Measurements from ENCODE around the gene DLD. TPM values are rescaled to one million over a fixed set of nuclear protein-coding genes. Genes with fewer than 3 reads are reported as not detected.

DLD gene
- total and polyA plus RNA-seq, 2 of the 13 experiments (the other 11 are each of a cell fraction or from before 2014, with no cell fraction given), result 56.8 to 95.2 TPM

- TF ChIP-seq PRPF4 (IDR thresholded peaks at IDR 0.05; ENCODE audit: low read depth, low read length, poor library complexity, severe bottlenecking), result no peak
- no peak for TF ChIP-seq ZNF556 (CRISPR knock-in tag; IDR thresholded peaks at IDR 0.05; ENCODE audit: borderline replicate concordance)
- TF ChIP-seq RELA (CRISPR knock-in tag; IDR thresholded peaks at IDR 0.05), result no peak
- TF ChIP-seq, protein P1, sequence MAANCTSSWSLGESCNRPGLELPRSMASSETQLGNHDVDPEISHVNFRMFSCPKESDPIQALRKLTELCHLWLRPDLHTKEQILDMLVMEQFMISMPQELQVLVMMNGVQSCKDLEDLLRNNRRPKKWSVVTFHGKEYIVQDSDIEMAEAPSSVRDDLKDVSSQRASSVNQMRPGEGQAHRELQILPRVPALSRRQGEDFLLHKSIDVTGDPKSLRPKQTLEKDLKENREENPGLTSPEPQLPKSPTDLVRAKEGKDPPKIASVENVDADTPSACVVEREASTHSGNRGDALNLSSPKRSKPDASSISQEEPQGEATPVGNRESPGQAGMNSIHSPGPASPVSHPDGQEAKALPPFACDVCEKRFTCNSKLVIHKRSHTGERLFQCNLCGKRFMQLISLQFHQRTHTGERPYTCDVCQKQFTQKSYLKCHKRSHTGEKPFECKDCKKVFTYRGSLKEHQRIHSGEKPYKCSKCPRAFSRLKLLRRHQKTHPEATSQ (CRISPR knock-in tag; IDR thresholded peaks at IDR 0.05; ENCODE audit: borderline replicate concordance), result no peak
- no peak for TF ChIP-seq REL (CRISPR knock-in tag; conservative IDR thresholded peaks at IDR 0.05)
- TF ChIP-seq, protein P2, sequence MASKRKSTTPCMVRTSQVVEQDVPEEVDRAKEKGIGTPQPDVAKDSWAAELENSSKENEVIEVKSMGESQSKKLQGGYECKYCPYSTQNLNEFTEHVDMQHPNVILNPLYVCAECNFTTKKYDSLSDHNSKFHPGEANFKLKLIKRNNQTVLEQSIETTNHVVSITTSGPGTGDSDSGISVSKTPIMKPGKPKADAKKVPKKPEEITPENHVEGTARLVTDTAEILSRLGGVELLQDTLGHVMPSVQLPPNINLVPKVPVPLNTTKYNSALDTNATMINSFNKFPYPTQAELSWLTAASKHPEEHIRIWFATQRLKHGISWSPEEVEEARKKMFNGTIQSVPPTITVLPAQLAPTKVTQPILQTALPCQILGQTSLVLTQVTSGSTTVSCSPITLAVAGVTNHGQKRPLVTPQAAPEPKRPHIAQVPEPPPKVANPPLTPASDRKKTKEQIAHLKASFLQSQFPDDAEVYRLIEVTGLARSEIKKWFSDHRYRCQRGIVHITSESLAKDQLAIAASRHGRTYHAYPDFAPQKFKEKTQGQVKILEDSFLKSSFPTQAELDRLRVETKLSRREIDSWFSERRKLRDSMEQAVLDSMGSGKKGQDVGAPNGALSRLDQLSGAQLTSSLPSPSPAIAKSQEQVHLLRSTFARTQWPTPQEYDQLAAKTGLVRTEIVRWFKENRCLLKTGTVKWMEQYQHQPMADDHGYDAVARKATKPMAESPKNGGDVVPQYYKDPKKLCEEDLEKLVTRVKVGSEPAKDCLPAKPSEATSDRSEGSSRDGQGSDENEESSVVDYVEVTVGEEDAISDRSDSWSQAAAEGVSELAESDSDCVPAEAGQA (IDR thresholded peaks at IDR 0.05; ENCODE audit: low read depth), result no peak
- TF ChIP-seq, protein P2 (CRISPR knock-in tag; IDR thresholded peaks at IDR 0.05; ENCODE audit: borderline replicate concordance), result no peak
- TF ChIP-seq RFXANK (CRISPR knock-in tag; IDR thresholded peaks at IDR 0.05), result no peak
- no peak for TF ChIP-seq ZNF790 (CRISPR knock-in tag; IDR thresholded peaks at IDR 0.05; ENCODE audit: borderline replicate concordance)
- TF ChIP-seq ZFP90 (CRISPR knock-in tag; IDR thresholded peaks at IDR 0.05; ENCODE audit: borderline replicate concordance), result no peak
- TF ChIP-seq ZNF232 (CRISPR knock-in tag; IDR thresholded peaks at IDR 0.05; ENCODE audit: borderline replicate concordance), result no peak
- no peak for TF ChIP-seq CENPT (CRISPR knock-in tag; IDR thresholded peaks at IDR 0.05; ENCODE audit: low read depth)
- TF ChIP-seq ZMYM4 (CRISPR knock-in tag; IDR thresholded peaks at IDR 0.05), result no peak
Measured at GRCh38 chr7:107865956-107866775, 24.8 kb upstream of the DLD start (continued).

Measured in HepG2 (cell line).